RWPE2 (cell line): ENCODE measurements around the gene SPECC1.
"Not testable (repeated sequence)": the region's sequence is repeated elsewhere in the genome, so short reads cannot be mapped to it uniquely, and the experiment has no call there.

Experiments used
- ATAC-seq: fragments of 200-7000 bp; cut with Tn5 transposase; 3 replicates; pipeline ENCODE4 v1.9.1; 2021; ENCODE audit warnings: low read depth
- DNase-seq: peaks from one replicate; pipeline ENCODE4 v3.0.0-alpha.2; 2020; ENCODE audit warnings: low spot score
- H3K27ac ChIP-seq: fragments of 450-650 bp; 2 replicates; pipeline ENCODE4 v1.5.1; 2017; ENCODE audit warnings: mild to moderate bottlenecking; ENCODE audit not compliant: poor library complexity, severe bottlenecking
- H3K27me3 ChIP-seq: fragments of 250-450 bp; sonication (Bioruptor Pico); 2 replicates; pipeline ENCODE4 v1.5.1; 2021; ENCODE audit warnings: mild to moderate bottlenecking, moderate library complexity; ENCODE audit not compliant: insufficient read depth, poor library complexity, severe bottlenecking
- H3K36me3 ChIP-seq: fragments of 250-450 bp; sonication (Bioruptor Pico); 2 replicates; pipeline ENCODE4 v1.5.1; 2020; ENCODE audit warnings: low read depth, mild to moderate bottlenecking, moderate library complexity
- H3K4me1 ChIP-seq: fragments of 250-450 bp; sonication (Bioruptor Pico); 2 replicates; pipeline ENCODE4 v1.5.1; 2021; ENCODE audit warnings: mild to moderate bottlenecking, moderate library complexity; ENCODE audit not compliant: insufficient read depth, poor library complexity, severe bottlenecking
- H3K4me3 ChIP-seq: fragments of 250-450 bp; sonication (Bioruptor Pico); 2 replicates; pipeline ENCODE4 v1.5.1; 2021; ENCODE audit warnings: mild to moderate bottlenecking, moderate library complexity; ENCODE audit not compliant: severe bottlenecking
- H3K9me3 ChIP-seq: fragments of 250-450 bp; sonication (Bioruptor Pico); 2 replicates; pipeline ENCODE4 v1.5.1; 2021; ENCODE audit warnings: mild to moderate bottlenecking, moderate library complexity; ENCODE audit not compliant: severe bottlenecking
- TF ChIP-seq, protein P1 (sequence below): fragments of 450-650 bp; IDR thresholded peaks from one replicate; pipeline ENCODE4 v1.5.1; 2017; ENCODE audit warnings: mild to moderate bottlenecking, moderate library complexity; ENCODE audit not compliant: poor library complexity, severe bottlenecking

Gene SPECC1, protein sequence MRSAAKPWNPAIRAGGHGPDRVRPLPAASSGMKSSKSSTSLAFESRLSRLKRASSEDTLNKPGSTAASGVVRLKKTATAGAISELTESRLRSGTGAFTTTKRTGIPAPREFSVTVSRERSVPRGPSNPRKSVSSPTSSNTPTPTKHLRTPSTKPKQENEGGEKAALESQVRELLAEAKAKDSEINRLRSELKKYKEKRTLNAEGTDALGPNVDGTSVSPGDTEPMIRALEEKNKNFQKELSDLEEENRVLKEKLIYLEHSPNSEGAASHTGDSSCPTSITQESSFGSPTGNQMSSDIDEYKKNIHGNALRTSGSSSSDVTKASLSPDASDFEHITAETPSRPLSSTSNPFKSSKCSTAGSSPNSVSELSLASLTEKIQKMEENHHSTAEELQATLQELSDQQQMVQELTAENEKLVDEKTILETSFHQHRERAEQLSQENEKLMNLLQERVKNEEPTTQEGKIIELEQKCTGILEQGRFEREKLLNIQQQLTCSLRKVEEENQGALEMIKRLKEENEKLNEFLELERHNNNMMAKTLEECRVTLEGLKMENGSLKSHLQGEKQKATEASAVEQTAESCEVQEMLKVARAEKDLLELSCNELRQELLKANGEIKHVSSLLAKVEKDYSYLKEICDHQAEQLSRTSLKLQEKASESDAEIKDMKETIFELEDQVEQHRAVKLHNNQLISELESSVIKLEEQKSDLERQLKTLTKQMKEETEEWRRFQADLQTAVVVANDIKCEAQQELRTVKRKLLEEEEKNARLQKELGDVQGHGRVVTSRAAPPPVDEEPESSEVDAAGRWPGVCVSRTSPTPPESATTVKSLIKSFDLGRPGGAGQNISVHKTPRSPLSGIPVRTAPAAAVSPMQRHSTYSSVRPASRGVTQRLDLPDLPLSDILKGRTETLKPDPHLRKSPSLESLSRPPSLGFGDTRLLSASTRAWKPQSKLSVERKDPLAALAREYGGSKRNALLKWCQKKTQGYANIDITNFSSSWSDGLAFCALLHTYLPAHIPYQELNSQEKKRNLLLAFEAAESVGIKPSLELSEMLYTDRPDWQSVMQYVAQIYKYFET

DNA sequence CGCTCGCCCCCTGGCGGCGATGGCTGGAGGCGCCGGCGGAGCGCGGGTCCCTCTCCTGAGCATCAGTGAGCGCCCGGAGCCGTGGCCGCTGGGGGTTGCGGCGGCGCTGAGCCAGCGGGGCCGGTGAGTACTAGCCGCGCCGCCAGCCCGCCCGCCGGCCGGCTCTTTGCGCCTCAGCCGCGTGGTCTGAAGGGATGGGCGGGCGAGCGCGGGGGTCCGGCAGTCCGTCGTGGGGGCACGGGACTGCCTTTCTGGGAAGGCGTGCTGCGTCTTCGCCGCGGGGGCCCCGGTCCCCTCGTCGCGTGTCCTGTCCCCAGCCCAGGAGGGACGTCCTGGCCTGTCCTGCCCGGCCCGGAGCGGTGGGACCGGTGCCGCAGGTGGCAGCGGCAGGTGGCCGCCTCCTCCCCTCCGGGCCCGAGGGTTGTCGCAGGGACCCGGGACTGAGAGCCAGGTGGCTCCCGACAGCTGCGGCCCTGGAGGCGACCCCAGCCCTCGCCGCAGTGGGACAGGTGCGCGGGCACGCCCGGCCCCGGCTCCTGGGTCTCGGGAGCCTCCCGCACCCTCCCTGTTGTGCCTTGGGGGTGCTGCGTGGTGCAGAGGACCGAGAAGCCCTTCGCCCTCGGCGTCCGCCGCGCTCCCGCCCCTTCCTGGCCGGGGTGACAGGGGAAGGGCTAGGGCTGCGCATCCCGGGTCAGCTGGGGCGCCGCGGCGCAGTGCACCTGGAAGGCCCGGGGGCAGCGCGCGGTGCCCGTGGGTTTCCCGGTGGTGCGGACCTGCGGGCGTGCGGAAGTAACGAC lies at the start of gene SPECC1:
TSS of gene SPECC1 (plus strand) at position 58 of the 797 bp plus-strand sequence. CDS start 87,293 bp downstream, outside the sequence.
- no peaks in the 10 kb centered on the region for H3K36me3 ChIP-seq
- peaks cover 21% of the 10 kb centered on the region for H3K27me3 ChIP-seq
- DNase-seq (peak; percentile 60), ATAC-seq (peak; percentile 93)
- H3K27ac ChIP-seq: no peak within 1 kb of the TSS
- TF ChIP-seq, protein P1, sequence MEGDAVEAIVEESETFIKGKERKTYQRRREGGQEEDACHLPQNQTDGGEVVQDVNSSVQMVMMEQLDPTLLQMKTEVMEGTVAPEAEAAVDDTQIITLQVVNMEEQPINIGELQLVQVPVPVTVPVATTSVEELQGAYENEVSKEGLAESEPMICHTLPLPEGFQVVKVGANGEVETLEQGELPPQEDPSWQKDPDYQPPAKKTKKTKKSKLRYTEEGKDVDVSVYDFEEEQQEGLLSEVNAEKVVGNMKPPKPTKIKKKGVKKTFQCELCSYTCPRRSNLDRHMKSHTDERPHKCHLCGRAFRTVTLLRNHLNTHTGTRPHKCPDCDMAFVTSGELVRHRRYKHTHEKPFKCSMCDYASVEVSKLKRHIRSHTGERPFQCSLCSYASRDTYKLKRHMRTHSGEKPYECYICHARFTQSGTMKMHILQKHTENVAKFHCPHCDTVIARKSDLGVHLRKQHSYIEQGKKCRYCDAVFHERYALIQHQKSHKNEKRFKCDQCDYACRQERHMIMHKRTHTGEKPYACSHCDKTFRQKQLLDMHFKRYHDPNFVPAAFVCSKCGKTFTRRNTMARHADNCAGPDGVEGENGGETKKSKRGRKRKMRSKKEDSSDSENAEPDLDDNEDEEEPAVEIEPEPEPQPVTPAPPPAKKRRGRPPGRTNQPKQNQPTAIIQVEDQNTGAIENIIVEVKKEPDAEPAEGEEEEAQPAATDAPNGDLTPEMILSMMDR: peak; percentile 98
- no peaks in the 10 kb centered on the region for H3K4me1 ChIP-seq
- H3K9me3 ChIP-seq: no peaks in the 10 kb centered on the region
- peak within 1 kb of the TSS; percentile 45 for H3K4me3 ChIP-seq

DNA sequence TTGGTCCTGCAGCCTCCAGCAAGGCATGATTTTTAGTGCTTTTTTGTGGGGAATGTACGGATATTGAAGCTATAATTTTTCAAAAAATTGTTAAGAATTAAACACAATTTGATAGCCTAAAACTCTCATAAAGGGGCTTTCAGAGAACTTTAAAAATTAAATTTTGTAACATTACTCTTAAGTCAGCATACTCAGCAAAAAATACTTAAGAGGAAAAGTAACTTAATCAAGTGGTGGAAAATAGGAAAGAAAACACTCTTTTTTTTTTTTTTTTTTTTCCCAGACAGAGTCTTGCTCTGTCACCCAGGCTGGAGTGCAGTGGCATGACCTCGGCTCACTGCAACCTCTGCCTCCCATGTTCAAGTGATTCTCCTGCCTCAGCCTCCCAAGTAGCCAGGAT lies 46.2 kb upstream of the SPECC1 start:
- not testable (repeated sequence) for H3K27me3 ChIP-seq, H3K9me3 ChIP-seq, ATAC-seq, H3K4me3 ChIP-seq, H3K27ac ChIP-seq, DNase-seq, H3K4me1 ChIP-seq
- H3K36me3 ChIP-seq: peaks cover 85% of the 10 kb centered on the region

DNA sequence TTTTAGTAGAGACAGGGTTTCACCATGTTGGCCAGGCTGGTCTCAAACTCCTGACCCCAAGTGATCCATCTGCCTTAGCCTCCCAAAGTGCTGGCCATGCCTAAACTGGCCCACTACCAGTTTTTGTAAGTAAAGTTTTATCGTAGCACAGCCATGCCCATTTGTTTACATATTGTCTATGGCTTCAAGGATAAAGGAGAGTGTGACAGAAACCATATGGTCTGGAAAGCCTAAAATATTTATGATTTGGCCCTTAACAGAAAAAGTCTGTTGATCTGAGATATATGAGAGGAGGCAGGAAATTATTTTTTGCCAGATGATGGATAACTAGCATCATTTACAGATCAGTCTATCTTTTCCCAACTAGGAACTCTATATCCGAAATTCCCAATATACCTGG lies 36.0 kb upstream of the SPECC1 start:
- no peaks in the 10 kb centered on the region for H3K9me3 ChIP-seq
- no peak overlapping the region for H3K27ac ChIP-seq
- no peaks in the 10 kb centered on the region for H3K4me1 ChIP-seq
- no peaks in the 10 kb centered on the region for H3K27me3 ChIP-seq
- ATAC-seq (no peak), DNase-seq (no peak)
- TF ChIP-seq, protein P1: no peak
- peaks cover 68% of the 10 kb centered on the region for H3K36me3 ChIP-seq
- H3K4me3 ChIP-seq: no peak overlapping the region

DNA sequence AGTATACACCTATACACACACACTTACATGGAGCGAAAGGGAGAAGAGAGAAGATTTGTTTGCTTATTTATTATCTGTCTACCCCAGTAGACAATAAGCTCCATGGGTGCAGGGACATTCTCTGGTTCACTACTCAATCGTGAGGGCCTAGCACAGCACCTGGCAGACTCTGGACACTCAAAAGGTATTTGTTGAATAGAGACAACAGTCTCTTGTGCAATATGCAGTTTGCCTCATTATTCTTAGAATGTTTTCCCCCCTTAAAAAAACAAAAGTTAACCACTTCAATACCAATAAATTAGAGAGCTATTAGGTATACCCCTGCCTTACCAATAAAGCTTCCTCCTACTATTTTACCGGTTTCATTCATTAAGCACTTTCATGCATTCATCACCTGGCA lies 33.6 kb upstream of the SPECC1 start:
- TF ChIP-seq, protein P1: no peak
- Histone ChIP-seq H3K27ac (no peak overlapping the region), H3K36me3 (peaks cover 52% of the 10 kb centered on the region), H3K9me3 (no peaks in the 10 kb centered on the region), H3K4me3 (no peak overlapping the region), H3K4me1 (no peaks in the 10 kb centered on the region), H3K27me3 (no peaks in the 10 kb centered on the region)
- ATAC-seq (no peak), DNase-seq (no peak)
